Activated T-helper 9 cell treated with anti-CD3 and anti-CD28 coated beads, Interleukin-2, amount 50 U/mL, for 16 hours (primary cell): ENCODE measurements around the gene DUS1L.

ENCODE experiments used
- DNase-seq: peaks from one replicate; pipeline ENCODE4 v3.0.0-alpha.2; 2020; ENCODE audit warnings: low read depth

DUS1L gene

GRCh38 chr17:82087961-82088837 is 22.6 kb upstream of the DUS1L start:
- DNase-seq = no peak

- DNase-seq = no peak
These were observed 21.6 kb upstream of the DUS1L start for GRCh38 chr17:82086941-82087906.

GRCh38 chr17:82085931-82086764 is 20.5 kb upstream of the DUS1L start:
- no peak for DNase-seq

GRCh38 chr17:82085031-82085861 is 19.6 kb upstream of the DUS1L start:
- DNase-seq = no peak

GRCh38 chr17:82084373-82085030 is 18.9 kb upstream of the DUS1L start:
- DNase-seq = no peak

GRCh38 chr17:82083533-82084359 is 18.1 kb upstream of the DUS1L start:
- DNase-seq = no peak

- DNase-seq = no peak
These were observed 17.4 kb upstream of the DUS1L start for GRCh38 chr17:82083009-82083408.

- DNase-seq = no peak
These were observed 16.9 kb upstream of the DUS1L start for GRCh38 chr17:82082456-82082855.

- DNase-seq = no peak
These were observed 16.4 kb upstream of the DUS1L start for GRCh38 chr17:82081966-82082365.

GRCh38 chr17:82081546-82081945 is 15.9 kb upstream of the DUS1L start:
- DNase-seq = no peak

GRCh38 chr17:82080789-82081464 is 15.3 kb upstream of the DUS1L start:
- DNase-seq = no peak

GRCh38 chr17:82080048-82080788 is 14.6 kb upstream of the DUS1L start:
- DNase-seq = no peak

- DNase-seq = no peak
These were observed 13.5 kb upstream of the DUS1L start for GRCh38 chr17:82079001-82079677.

GRCh38 chr17:82078433-82078832 is 12.8 kb upstream of the DUS1L start:
- DNase-seq = no peak

GRCh38 chr17:82077617-82078358 is 12.2 kb upstream of the DUS1L start:
- no peak for DNase-seq

GRCh38 chr17:82076785-82077591 is 11.4 kb upstream of the DUS1L start:
- no peak for DNase-seq
